GM19324 (cell line): ENCODE data around the gene LRRC74B.
"Not testable (repeated sequence)": the region's sequence is repeated elsewhere in the genome, so short reads cannot be mapped to it uniquely, and the experiment has no call there.

ENCODE experiments used
- ATAC-seq: cut with Tn5 transposase; IDR thresholded peaks from one replicate; pipeline ENCODE4 v1.9.1; 2021; ENCODE audit warnings: mild to moderate bottlenecking, moderate library complexity; ENCODE audit not compliant: unreplicated experiment, low FRiP score

LRRC74B gene

DNA sequence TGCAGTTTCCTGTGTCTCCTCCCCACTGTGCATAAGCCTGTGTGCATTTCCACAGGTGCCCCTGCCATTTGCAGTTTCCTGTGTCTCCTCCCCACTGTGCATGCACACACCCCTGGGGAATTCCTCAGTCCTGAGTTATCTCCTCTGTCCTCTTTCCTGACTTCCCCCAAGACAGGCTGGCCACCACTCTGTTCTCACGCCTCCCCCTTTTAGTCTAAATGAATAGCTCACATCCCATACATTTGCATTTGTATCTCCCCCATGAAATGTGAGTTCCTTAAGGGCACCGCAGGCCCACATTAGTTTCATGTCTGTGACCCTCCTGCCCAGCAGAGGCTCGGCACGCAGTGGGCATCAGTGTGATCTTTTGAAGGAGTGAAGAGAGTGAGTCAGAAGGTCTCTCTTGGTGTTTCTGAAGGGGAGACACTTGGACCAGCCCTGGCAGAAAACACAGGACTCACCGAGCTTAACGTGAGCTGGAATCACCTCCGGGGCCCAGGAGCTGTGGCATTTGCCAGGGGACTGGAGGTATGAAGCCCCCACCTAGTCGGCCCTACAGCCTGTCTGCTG, 6.2 kb downstream of the LRRC74B start:
- no peak for ATAC-seq

DNA sequence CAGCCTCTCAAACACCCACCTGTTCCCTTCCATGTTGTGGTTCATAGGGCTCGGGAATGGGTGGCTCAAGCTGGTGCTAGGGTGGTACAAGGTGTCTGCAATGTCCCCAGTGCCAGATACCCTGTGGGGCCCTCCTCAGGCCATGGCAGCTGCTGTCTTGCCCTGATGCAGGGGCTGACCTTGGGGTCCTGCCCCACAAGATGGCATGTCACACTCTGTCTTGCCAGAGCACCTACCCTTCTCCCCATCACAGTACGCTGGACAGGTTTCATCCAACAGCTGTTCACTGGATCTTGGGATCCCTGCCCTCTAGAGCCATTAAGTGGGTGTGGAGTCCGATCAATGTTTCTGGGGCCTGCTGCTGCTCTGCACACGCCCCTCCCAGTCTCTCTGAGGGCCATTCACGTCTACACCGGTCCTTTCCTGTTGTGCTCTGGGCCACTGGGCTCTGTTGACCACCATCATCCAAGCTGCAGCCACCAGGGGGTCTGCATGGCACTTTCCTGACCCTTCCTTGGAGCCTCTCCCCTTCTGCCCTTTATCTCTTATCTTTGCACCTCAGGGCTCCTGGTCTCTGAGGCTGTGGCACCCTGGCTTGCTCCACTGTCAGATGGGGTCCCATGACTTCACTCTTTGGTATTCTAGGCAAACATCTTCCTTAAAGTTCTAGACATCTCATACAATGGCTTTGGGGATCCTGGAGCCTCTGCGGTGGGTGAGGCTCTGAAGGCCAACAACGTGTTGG, 7.1 kb downstream of the LRRC74B start:
- ATAC-seq = no peak

DNA sequence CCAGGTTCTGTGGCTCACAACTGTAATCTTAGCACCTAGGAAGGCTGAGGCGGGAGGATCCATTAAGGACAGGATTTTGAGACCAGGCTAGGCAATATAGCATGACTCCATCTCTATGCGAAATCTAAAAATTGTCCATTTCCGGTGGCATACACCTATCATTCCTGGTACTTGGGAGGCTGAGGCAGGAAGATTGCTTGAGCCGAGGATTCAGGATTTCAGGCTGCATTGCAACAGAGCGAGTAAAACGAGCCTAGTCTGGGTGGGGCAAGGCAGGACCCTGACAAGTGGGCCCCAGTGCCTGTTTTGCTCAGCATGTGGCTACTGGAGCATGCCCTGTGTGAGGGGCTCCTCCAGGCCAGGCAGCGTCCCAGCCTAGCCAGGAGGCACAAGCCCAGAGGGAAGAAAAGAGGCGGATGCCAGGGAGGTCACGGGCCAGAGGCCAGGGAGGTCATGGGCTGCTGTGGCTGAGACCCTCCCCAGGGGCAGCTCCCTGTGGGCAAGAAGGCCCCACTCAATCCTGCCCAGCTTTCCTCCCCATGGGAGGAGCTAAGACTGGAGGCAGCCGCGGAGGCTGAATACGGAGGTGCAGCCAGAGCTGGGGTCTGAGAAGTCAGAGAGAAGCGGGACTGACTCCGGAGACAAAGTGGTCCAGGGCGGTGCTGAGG, 8.4 kb downstream of the LRRC74B start:
- no peak for ATAC-seq

DNA sequence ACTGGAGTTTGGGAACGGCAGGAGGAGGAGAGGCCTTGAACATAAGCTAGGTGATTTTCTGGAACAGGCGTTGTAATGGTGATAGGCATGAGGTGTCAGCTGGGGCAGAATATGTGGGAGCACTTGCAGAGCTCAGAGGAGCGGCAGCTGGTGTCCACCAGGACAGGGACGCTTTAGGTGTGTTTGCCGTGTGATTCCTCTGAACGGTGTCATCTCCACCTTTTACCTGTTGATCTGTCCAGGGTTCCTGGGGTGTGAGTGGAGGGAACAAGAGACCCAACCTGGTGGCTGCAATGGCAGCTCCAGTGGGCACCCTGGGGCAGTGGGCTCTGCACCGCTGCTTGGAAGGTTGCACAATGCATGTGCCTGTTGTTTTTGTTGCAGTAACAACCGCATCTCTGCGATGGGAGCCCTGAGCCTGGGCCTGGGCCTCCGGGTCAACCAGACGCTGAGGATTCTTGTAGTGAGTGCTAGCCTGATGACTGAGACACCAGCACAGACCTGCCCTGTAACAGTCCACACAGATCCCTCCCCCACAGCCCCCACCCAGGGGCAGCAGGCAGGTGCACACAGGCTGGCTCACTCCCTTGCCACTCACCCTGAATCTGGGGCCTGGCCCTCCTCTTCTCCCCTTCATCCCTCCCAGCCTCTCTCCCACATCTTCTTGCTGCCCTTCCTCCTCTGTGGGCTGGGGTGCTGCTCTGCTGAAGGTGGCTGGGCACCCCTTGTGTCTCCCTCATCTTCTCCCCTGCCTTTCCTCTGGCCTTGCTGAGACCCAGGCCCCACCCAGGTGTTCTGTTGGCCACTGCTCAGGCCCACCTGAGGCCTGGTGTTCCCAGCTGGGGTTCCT, 9.2 kb downstream of the LRRC74B start:
- no peak for ATAC-seq

DNA sequence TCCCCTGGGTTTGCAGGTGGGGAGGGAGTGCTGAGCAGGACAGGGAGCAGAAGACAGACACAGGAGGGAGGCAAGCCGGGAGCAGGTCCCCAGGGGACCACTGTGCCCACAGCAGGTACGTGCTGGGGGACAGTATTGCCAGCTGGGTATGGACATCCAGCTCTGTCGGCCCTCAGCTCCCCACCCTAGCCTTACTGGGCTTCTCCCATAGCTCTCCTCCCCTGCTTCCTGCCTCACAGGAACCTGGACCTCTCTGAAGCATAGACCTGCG, 9.8 kb downstream of the LRRC74B start:
- no peak for ATAC-seq

DNA sequence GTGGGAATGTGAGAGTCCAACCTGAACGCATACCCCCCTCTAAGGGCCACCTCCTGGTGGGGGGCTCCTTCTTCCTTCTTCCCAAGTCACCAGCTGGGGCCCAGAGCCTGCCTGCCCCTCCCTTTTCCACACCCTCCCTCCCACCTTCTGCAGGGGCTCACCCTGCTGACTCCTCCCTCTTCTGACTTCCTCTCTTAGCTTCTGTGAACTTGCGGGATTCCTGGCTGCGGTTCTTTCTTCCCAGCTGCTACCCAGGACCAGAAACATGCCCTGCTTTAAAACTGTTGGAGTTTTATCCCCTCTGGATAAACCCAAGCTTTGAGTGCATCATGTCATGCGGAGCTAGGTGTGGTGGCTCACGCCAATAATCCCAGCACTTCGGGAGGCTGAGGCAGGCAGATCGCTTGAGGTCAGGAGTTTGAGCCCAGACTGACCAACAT, 10.2 kb downstream of the LRRC74B start:
- no peak for ATAC-seq

DNA sequence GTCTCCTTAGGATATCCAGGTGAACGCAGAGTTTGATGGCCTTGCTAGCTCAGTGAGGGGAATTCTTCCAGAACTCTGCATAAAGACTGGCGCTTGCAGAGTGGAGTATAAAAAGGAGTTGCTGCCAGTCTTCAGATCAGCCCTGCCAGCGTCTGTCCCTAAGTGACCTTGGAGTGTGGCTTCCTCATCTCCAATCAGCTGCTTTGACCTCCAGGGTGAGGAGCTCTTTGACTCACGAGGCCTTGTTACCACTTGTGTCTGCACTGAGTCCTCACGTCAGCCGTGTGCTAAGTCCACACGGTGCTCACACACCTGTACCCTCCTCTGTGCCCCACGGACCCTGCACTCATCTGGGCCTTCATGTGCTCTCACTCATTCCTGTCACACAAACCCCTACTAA, 14.6 kb downstream of the LRRC74B start:
- ATAC-seq = not testable (repeated sequence)

DNA sequence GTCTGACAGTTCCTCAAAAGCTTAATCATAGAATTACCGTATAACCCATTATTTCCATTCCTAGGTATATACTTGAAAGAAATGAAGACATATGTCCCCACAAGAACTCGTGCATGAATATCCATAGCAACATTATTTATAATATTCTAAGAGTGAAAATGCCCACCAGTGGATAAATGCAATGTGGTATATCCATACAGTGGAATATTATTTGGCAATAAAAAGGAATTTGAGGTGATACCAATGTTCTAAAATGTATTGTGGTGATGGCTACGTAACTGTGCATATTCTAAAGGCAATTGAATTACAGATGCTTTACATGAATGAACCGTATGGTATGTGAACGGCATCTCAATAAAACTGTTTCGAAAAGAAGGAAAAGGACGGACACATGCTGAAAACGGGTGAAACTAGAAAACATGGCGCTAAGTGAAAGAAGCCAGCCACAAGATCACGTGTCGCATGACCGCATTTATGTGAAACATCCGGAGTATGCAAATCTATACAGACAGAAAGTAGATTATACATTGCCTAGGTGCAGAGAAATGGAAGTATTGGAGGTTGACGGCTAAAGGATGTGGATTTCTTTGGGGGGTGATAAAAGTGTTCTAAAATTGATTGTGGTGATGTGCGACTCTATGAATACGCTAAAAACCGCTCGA, 16.0 kb downstream of the LRRC74B start:
- ATAC-seq = not testable (repeated sequence)

DNA sequence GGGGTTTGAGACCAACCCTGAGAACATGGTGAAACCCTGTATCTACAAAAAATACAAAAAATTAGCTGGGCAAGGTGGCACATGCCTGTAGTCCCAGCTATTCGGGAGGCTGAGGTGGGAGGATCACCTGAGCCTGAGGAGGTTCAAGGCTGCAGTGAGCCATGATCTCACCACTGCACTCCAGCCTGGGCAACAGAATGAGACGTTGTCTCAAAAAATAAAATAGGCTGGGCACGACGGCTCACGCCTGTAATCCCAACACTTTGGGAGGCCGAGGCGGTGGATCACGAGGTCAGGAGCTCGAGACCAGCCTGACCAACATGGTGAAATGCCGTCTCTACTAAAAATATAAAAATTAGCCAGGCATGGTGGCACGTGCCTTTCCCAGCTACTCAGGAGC, 18.7 kb downstream of the LRRC74B start:
- not testable (repeated sequence) for ATAC-seq

DNA sequence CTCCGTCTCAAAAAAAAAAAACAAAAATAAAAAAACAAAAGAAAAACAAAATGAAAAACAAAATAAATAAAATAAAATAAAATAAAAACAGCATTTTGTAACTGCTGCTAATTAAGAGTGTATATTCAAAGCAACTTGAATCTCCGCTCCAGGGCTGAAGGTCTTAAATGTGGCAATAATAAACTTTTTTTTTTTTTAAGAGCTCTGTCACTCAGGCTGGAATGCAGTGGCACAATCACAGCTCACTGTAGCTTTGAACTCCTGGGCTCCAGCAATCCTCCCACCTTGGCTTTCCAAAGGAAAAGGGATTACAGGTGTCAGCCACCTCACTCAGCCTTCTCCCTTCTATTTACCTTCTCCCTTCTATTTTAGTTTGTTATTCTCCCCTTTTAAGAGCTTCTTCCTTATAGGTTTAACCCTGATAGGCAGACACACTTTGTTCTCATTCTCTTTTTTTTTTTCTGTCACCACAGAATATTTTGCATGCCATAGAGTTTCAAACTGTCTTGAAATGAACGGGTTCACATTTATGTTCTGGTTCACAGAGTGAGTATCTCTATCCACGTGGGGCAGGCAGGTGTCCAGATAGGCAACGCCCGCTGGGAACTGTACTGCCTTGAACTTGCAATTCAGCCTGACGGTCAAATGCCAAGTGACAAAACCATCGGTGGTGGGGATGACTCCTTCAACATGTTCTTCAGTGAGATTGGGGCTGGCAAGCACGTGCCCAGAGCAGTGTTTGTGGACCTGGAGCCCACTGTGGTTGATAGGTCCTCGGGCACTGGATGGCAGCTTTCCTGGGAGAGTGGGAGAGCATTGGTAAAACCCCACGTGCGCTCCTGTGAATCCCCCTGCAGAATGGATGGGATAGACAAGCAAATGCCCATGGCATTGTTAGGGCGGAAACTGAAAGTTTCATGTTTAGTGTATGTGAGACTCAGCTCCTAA, 19.4 kb downstream of the LRRC74B start:
- no peak for ATAC-seq

DNA sequence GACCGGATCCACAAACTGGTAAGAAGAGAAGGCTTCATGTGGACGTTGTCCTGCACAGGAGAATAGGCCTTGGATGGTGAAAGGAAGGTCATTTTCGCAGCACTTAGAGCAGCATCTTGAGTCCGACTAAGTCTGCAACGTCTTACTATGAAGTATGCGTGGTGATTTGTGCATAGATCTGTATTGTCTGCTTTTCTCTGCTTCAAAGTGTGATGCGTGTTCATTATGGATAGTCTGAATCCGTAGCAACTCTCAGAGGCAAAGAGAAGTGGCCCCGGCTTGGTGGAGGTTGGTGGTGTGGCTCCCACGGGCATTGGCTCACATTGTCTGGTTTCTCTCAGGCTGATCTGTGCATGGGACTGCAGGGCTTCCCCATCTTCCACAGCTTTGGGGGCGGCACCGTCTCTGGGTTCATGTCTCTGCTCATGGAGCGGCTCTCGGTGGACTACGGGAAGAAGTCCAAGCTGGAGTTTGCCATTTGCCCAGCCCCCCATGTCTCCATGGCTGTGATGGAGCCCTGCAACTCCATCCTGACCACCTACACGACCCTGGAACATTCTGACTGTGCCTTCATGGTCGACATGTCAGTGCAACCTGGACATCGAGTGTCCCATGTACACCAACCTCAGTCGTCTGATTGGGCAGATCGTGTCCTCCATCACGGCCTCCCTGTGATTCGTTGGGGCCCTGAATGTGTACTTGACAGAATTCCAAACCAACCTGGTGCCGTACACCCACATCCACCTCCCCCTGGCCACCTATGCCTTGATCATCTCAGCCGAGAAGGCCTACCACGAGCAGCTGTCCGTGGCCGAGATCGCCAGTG, 21.5 kb downstream of the LRRC74B start:
- ATAC-seq = no peak

DNA sequence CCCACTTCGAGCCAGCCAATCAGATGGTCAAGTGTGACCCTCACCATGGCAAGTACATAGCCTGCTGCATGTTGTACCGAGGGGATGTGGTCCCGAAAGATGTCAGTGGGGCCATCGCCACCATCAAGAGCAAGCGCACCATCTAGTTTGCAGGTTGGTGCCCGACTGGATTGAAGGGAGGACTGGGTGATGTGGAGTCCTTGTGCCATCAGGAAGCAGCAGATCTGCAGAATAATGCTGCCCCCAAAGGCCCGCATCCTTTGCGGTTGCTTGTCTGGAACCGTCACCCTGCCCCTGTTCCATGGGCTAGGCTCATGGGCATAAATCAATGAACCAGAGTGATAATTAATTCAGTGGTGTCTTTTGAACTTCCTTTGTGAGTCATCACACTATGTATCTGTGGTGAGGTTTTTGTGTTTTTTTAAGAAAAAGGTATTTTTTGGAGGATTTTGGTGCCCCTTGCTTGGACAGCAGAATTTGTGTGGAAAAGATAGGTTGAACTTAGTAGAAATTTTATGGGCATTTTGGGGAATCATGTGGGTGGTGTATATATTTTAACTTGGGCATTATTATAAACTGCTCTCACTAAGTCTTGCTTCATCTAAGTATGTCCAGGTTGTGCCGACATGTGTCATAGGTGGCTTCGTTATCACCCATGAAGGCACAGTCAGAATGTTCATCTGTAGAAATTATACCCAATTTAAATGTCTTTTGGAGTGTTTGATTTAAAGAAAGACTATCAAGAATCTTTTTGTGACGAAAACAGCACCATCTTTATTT, 22.3 kb downstream of the LRRC74B start:
- ATAC-seq = no peak

DNA sequence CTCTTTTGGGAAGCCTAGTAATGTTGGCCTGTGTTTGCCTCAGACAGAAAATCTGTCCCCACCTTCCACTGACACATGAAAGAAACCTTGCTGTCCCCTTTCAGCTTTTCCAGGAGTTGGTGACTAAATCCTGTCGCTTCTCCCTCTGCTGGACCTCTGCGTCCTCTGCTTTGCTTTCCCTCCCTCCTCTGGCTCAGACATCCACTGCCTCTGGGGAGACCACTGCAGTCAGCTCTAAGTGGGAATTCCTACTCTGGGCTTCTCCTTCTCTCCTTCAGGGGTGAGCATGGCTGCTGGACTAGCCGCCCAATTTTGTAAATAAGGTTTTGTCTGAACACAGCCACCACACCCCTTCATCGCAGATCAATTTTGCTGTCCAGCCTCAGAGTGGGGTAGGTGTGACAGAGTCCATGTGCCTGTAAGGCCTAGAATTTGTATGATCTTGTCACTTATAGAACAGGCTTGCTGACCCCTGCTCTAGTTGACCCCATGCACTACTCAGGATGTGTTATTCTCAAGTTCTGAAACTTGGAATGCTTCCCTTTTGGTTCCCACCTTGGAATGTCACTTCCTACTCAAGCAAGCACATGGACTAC, 23.0 kb downstream of the LRRC74B start:
- no peak for ATAC-seq

DNA sequence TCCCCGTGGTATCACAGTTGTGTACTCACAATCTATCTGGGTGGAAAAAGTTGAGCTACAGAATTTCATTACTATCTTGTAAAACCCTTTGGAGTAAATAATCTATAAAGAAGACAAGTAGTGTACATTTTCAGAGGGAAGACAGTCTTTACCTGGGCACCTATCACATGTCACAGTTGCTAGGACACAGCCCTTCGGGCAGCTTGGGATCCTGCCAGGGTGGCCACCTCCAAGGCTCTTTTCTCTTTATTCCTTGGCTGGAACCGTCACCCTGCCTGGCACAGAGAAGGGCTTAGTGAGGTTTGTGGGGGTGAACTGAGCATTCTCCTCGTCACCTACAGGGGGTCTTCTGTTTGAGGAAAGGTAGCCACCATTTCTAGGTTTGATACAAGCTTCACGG, 23.6 kb downstream of the LRRC74B start:
- ATAC-seq = no peak

DNA sequence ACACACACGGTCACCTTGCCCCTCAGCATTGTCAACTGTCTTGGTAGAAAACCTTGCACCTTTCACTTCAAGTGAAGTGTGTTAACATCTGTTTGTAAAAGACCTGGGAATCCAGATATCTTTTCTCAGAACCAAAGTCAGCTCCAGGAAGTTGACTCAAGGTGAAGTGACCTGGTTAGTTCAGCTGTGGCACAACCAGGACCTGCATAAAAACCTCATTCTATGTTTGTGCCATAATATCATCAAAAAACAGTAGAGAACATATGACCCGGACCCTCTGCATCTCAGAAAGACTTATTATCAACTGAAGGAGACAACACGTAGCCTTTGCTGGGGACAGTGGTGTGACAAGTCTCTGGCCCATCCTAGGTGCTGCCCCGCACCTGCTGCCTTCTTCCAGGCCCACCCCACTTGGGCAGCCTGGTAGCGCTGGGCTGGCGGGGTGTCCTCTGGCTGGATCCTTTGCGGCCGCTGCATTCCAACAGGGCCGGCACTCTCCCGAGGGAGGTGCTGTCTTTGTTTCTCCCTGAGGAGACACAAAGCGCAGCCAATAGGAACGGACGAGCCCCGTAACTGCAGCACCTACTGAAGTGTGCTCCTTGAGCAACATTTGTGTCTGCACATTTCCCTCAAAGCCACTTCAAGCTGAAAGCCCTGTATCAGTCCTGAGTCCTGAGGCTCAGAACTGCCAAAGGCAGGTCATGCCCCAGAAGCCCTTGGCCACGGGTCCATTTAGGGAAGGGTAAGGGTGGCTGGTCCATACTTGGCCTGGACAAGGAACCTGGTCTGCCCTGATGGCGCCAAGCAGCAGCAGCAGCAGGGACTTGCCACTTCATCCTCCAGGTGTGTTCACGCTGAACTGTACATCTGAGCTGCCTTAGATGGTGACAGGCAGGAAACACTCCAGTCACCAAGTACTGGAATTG, 25.2 kb downstream of the LRRC74B start:
- no peak for ATAC-seq

DNA sequence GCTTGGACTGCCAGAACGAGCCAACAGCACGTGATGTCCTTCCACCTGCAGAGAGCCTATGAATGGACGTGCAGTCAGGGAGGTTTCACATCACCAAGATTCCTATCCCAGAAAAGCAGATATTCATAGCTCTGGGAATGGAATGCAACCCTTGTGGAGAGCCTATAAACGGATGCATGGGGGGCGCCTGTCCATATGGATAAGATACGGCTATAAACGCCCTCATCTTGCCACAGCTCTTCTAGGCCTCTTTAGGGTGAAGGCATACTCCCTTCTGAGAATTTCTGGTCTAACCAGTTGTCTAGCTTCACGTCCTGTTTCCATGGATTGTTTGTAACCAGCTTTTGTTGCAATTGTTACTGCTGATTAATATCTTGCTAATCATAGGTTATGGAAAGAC, 26.1 kb downstream of the LRRC74B start:
- ATAC-seq = not testable (repeated sequence)

DNA sequence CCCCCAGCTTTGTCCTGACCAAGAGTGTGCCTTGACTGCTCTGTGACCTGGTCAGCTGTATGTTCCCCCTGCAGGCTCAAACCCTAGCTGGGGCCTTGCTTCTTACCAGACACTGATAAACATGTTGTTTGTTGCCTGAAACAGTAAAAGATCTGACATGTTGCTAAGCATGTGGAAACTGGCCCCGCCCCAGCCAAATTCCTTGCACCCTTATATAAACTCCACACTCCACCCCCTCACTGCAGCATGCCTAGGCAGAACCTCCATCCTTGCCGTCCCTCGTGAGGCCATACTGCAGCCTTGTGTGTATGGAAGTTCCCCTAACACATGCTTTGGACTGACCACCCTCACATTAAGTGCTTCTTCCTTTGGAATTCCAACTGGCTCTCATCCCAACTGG, 27.3 kb downstream of the LRRC74B start:
- ATAC-seq = no peak
